HUES6 (cell line): ENCODE results near the gene STX3.
"Not testable (repeated sequence)": the region's sequence is repeated elsewhere in the genome, so short reads cannot be mapped to it uniquely, and the experiment has no call there.

Experiments
- H3K27ac ChIP-seq: 2 replicates; pipeline ENCODE4 v1.7.0; 2013; ENCODE audit warnings: low read depth, mild to moderate bottlenecking, low read length, inconsistent platforms
- H3K27me3 ChIP-seq: 2 replicates; pipeline ENCODE4 v1.6.1; 2013; ENCODE audit warnings: low read length; ENCODE audit not compliant: control insufficient read depth, insufficient read depth
- H3K36me3 ChIP-seq: 2 replicates; pipeline ENCODE4 v1.6.1; 2013; ENCODE audit warnings: low read length; ENCODE audit not compliant: control insufficient read depth, insufficient read depth
- H3K4me1 ChIP-seq: 2 replicates; pipeline ENCODE4 v1.6.1; 2013; ENCODE audit warnings: low read length; ENCODE audit not compliant: control insufficient read depth, insufficient read depth
- H3K4me3 ChIP-seq: 2 replicates; pipeline ENCODE4 v1.5.1; 2013; ENCODE audit warnings: low read depth, low read length
- H3K9ac ChIP-seq: one replicate; pipeline ENCODE4 v1.6.1; 2013; ENCODE audit warnings: mild to moderate bottlenecking, low read length
- H3K9me3 ChIP-seq: 2 replicates; pipeline ENCODE4 v1.6.1; 2013; ENCODE audit warnings: low read depth, low read length; ENCODE audit not compliant: control insufficient read depth, insufficient read depth

The STX3 gene

GRCh38 chr11:59810189-59810910, 55.2 kb downstream of the STX3 start, which contains the start of gene MRPL16:
Gene MRPL16, minus strand, starts transcription at chr11:59810778. Its CDS starts 120 bp downstream, at chr11:59810658.
- Histone ChIP-seq H3K4me3 (peak within 1 kb of the TSS; percentile 99), H3K9me3 (no peaks in the 10 kb centered on the region), H3K27me3 (no peaks in the 10 kb centered on the region), H3K4me1 (peaks cover 20% of the 10 kb centered on the region), H3K36me3 (peaks cover 38% of the 10 kb centered on the region), H3K9ac (peak within 1 kb of the TSS; percentile 91), H3K27ac (peak within 1 kb of the TSS; percentile 72)

DNA sequence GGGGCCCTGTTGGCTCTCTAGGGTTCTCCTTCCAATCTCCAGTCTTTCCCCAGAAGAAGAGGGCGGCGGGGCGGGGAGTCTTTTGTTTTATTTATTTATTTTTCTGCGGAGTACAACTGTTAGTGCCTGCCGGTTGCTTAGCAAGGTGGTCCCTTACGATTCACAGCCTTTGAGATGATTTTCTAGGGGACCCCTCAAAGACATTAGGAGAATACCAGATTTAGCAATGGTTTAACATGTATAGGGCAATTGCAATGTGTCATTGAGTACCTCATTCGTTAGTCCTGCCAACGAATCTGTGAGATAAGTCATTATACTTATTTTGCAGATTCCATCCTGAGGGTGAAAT, 55.7 kb downstream of the STX3 start:
- H3K27me3 ChIP-seq = no peaks in the 10 kb centered on the region

GRCh38 chr11:59812220-59812619, 57.0 kb downstream of the STX3 start:
- no peaks in the 10 kb centered on the region for H3K9me3 ChIP-seq
- no peak overlapping the region for H3K27ac ChIP-seq
- H3K4me3 ChIP-seq = no peak overlapping the region
- H3K4me1 ChIP-seq = peaks cover 34% of the 10 kb centered on the region
- H3K9ac ChIP-seq = no peak overlapping the region
- H3K27me3 ChIP-seq = no peaks in the 10 kb centered on the region
- H3K36me3 ChIP-seq = peaks cover 19% of the 10 kb centered on the region

More for the DNA sequence above, 55.7 kb downstream of the STX3 start:
- H3K9ac ChIP-seq = peak overlapping the region; percentile 51
- H3K4me3 ChIP-seq = peak overlapping the region; percentile 99
- H3K36me3 ChIP-seq = peaks cover 33% of the 10 kb centered on the region
- H3K4me1 ChIP-seq = peaks cover 21% of the 10 kb centered on the region
- peak overlapping the region; percentile 49 for H3K27ac ChIP-seq
- H3K9me3 ChIP-seq = no peaks in the 10 kb centered on the region

DNA sequence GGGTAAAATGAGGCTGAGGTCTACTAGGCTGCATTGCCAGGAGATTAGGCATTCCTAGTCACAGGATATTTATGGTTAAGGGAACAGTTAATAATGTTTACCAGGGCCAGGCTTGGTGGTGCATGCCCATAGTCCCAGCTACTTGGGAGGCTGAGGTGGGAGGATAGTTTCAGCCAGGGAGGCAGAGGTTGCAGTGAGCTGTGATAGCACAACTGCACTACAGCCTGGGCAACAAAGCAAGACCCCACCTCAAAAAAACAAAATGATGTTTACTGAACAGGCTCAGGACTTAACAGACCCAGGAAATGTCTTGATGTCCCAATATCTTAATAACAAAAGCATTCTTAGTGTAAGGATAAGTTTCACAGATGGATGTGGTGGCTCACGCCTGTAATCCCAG, 58.2 kb downstream of the STX3 start:
- Histone ChIP-seq H3K27ac (no peak overlapping the region), H3K36me3 (peaks cover 8% of the 10 kb centered on the region), H3K4me1 (peaks cover 36% of the 10 kb centered on the region)

GRCh38 chr11:59814021-59814420, 58.8 kb downstream of the STX3 start:
- Histone ChIP-seq H3K27ac (peak overlapping the region; percentile 70; the same call in 1 of the 2 replicates), H3K36me3 (peaks cover 1% of the 10 kb centered on the region; the same call in 1 of the 2 replicates), H3K4me1 (peaks cover 36% of the 10 kb centered on the region), H3K27me3 (no peaks in the 10 kb centered on the region), H3K4me3 (no peak overlapping the region), H3K9ac (no peak overlapping the region), H3K9me3 (no peaks in the 10 kb centered on the region)

More for the DNA sequence above, 58.2 kb downstream of the STX3 start:
- Histone ChIP-seq H3K27me3 (no peaks in the 10 kb centered on the region), H3K9me3 (no peaks in the 10 kb centered on the region), H3K9ac (no peak overlapping the region), H3K4me3 (no peak overlapping the region)

DNA sequence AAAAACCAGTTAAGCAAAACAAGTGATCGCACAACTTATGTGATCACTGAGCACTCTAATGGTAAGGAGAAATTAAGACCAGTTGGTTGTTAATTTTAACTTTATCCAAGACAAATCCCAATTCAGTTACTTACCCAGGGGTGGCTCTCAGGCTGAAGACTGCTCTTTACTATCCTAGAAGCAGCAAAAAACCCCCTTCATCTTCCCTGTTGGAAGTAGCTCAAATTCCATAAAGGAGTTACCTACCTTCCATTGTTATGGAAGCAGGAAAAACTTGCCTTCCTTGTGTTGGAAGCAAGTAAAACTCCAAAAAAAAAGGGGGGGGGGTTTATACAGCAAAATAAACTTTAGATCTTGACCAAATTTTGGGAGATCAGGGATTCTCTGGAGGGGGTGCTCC, 60.6 kb downstream of the STX3 start:
- Histone ChIP-seq H3K27me3 (no peaks in the 10 kb centered on the region), H3K4me1 (peaks cover 39% of the 10 kb centered on the region), H3K9me3 (no peaks in the 10 kb centered on the region), H3K4me3 (peak overlapping the region; percentile 29; the same call in 1 of the 2 replicates), H3K9ac (no peak overlapping the region), H3K36me3 (no peaks in the 10 kb centered on the region), H3K27ac (peak overlapping the region; percentile 70)

DNA sequence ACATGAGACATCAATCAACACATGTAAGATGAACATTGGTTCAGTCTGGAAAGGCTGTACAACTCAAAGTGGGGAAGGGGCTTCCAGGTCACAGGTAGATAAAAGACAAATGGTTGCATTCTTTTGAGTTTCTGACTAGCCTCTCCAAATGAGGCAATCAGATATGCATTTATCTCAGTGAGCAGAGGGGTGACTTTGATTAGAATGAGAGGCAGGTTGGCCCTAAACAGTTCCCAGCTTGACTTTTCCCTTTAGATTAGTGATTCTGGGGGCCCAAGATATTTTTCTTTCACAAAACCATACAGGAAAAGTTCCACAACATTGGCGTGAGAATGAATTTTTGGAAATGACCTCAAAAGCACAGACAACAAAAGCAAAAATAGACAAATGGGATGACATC, 61.3 kb downstream of the STX3 start:
- H3K9ac ChIP-seq, H3K36me3 ChIP-seq, H3K4me3 ChIP-seq, H3K9me3 ChIP-seq, H3K27me3 ChIP-seq: not testable (repeated sequence)
- H3K27ac ChIP-seq = peak overlapping the region; percentile 70; the same call in 1 of the 2 replicates
- H3K4me1 ChIP-seq = peaks cover 34% of the 10 kb centered on the region

GRCh38 chr11:59818572-59818971, 63.4 kb downstream of the STX3 start:
- Histone ChIP-seq H3K27ac (no peak overlapping the region), H3K9me3 (no peaks in the 10 kb centered on the region), H3K27me3 (no peaks in the 10 kb centered on the region), H3K4me3 (no peak overlapping the region), H3K4me1 (peaks cover 34% of the 10 kb centered on the region), H3K9ac (no peak overlapping the region), H3K36me3 (no peaks in the 10 kb centered on the region)

DNA sequence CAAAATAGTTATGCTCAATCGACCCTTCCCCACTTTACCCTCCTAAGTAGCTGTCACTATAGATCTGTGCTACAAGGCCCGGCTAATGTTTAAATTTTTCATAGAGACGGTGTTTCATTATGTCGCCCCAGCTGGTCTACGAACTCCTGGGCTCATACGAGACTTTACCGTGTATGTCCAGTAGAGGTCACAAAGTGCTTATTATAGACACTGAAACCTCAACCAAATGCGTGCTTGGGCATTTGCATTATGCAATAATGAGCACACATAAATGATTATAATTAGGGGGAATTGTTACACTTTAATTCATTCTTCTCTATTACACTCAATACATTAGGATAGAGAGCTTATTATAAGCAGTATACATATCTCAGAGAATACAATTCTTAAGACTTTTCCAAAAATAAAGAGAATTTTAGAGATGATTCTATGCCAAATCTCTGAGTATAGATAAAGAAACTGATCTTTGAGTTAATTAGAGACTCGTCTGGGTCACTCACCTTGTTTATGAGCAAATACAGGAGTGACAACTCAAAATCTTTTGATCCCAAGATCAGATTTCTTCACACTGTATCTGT, 67.9 kb downstream of the STX3 start:
- no peak overlapping the region for H3K4me3 ChIP-seq
- no peak overlapping the region for H3K9ac ChIP-seq
- H3K36me3 ChIP-seq = no peaks in the 10 kb centered on the region
- H3K4me1 ChIP-seq = 0 out of 2 replicates have a peak, but pooled peaks cover 3% of the 10 kb centered on the region
- no peaks in the 10 kb centered on the region for H3K9me3 ChIP-seq
- no peak overlapping the region for H3K27ac ChIP-seq
- H3K27me3 ChIP-seq = no peaks in the 10 kb centered on the region

- Histone ChIP-seq H3K4me3 (no peak overlapping the region), H3K27ac (no peak overlapping the region), H3K9ac (no peak overlapping the region), H3K9me3 (no peaks in the 10 kb centered on the region), H3K4me1 (no peaks in the 10 kb centered on the region), H3K36me3 (no peaks in the 10 kb centered on the region), H3K27me3 (no peaks in the 10 kb centered on the region)
Observed at GRCh38 chr11:59829358-59829757, 74.2 kb downstream of the STX3 start.

- no peak overlapping the region for H3K4me3 ChIP-seq
- no peaks in the 10 kb centered on the region for H3K36me3 ChIP-seq
- H3K27me3 ChIP-seq = no peaks in the 10 kb centered on the region
- H3K9ac ChIP-seq = no peak overlapping the region
- no peaks in the 10 kb centered on the region for H3K9me3 ChIP-seq
- H3K4me1 ChIP-seq = no peaks in the 10 kb centered on the region
- no peak overlapping the region for H3K27ac ChIP-seq
Observed at GRCh38 chr11:59833602-59834001, 78.4 kb downstream of the STX3 start.
